GM19043 (cell line): ENCODE results near the gene KLK2.

Experiments used
- ATAC-seq: cut with Tn5 transposase; IDR thresholded peaks from one replicate; pipeline ENCODE4 v1.9.1; 2021; ENCODE audit warnings: low read depth; ENCODE audit not compliant: unreplicated experiment

KLK2 gene

DNA sequence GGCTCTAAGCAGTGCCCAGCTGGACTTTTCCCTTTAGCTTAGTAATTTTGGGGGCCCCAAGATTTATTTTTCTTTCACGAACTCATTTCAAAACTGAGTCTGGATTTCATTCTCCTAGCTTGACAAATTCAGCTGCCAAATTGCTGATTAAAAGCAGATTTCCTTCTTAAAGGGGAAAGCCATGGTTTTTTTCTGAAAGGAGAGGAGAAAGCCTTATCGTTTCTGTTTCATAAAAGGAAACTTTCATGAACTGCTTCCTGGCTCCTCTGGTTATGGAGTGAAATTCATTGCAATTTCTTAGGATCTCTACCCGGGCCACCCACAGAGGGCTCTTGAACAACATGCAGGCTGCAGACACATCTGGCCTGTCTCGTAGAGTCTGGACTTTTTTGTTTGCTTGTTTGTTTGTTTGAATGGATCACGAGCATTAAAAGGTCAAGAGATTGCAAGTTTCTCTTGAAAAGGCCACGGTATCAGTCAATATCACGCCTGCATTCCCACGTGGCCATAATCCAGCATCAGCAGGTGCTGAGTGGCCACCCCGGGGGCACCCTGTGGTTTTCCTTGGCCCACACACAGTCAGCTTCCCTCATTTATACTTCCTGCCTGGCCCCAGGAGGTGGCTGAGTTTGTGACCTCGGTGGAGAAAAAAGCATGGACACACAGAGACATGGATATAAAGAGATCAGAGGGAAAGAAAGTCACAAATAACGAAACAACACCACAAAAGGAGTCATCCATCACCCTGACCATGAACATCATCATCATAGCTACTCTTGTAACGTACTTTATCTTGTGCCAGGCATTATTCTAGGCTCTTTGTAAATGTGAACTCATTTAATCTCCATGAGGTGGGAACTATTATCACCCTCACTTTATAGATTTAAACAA, 48.4 kb downstream of the KLK2 start:
- ATAC-seq, result no peak

DNA sequence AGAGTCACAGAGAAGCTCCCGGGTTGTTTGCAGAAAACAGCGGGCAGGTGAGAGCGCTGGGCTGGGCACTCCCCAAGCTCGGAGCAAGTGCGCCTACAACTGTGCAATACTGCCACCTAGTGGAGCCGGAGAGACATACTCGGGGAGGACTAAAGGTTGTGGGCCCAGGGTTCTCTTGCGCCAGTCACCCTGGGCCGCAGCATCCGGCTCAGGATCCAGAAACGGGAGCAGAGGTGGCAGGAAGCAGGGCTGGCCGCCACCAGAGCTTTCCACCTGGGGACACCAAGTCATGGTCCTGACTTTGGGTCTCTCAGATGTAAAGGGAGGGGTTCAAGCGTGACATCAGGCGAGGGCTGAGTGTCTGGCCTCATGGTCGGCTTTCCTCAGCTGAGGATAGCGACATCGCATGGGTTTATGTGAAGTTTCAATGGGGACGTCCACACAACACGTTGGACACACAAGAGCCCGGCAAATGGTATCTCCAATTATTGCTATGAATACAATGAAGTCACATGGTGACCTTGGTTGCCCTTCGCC, 49.1 kb downstream of the KLK2 start:
- no peak for ATAC-seq

DNA sequence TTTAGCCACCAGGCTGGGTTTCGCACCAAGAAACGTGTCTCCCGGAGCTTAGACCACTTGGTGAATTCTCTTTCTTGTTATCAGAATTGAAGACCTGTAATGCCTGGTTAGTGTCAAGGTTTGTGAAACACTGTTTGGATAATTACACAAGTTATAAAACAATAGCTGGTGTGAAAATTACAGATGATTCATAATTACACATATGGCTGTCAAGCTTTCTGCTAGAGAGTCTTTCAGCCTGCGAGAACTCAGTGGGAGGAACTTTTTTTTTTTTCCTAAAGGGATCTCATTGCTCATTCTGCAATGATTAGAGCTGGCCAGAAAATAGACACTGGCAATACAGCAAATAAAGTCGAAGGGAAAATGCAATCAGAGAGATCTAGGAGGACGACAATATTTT, 51.3 kb downstream of the KLK2 start:
- no peak for ATAC-seq

DNA sequence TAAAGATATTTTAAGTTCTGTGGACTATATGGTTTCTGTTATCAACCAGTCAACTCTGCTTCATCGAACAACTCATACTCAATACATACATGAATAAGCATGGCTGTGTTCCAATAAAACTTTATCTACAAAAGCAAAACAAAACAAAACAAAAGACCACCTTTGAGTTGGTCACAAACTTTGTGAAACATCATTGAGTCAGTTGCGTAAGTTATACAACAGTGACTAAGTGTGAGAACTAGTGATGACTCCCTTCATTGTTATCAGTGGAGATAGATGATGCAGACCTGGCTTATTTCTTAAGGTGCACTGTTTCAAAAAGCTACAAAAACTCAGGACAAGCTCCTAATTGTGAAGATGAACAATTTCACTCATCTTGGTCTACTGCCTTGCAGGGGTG, 52.5 kb downstream of the KLK2 start:
- no peak for ATAC-seq

GRCh38 chr19:50926144-50926543, 52.9 kb downstream of the KLK2 start:
- no peak for ATAC-seq

- no peak for ATAC-seq
These were observed 55.6 kb downstream of the KLK2 start for GRCh38 chr19:50928831-50929230.
